ENCODE results near the gene MS4A1. TPM values are rescaled to one million over a fixed set of nuclear protein-coding genes. Genes with fewer than 3 reads are reported as not detected.
A peak's percentile ranks its signal among the peaks of the same experiment; 100 is the strongest.

Gene MS4A1
- total and polyA plus RNA-seq, 5 experiments from 2014 or later, result 0.33 to 45.1 (median 7.7) TPM

GRCh38 chr11:60468829-60469228 lies 13.2 kb downstream of the MS4A1 start:
- no peak overlapping the region for H3K4me3 Mint-ChIP-seq
- H3K27me3 Mint-ChIP-seq, result peaks cover 7 to 19% (median 11%) of the 10 kb centered on the region in 5 donors
- H3K36me3 Mint-ChIP-seq, result no peaks in the 10 kb centered on the region
- ATAC-seq (no peak), DNase-seq (no peak)
- peaks cover 0 to 19% (median 0%) of the 10 kb centered on the region in 4 donors for H3K4me1 Mint-ChIP-seq
- POLR2A ChIA-PET, result no interaction called here
- peak overlapping the region in 1 of 10 donors; percentile 12 for H3K27ac Mint-ChIP-seq
- H3K9me3 Mint-ChIP-seq, result peaks cover 0 to 3% (median 0%) of the 10 kb centered on the region in 9 donors

DNA sequence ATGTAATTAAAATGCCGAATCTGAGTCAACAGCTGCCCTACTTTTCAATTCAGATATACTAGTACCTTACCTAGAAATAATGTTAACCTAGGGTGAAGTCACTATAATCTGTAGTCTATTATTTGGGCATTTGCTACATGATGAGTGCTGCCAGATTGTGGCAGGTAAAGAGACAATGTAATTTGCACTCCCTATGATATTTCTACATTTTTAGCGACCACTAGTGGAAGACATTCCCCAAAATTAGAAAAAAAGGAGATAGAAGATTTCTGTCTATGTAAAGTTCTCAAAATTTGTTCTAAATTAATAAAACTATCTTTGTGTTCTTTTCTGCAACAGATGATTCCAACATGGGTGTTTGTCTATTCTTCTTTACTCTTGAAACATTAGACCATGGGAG lies 14.1 kb downstream of the MS4A1 start:
- Mint-ChIP-seq H3K27me3 (peaks cover 7 to 19% (median 9%) of the 10 kb centered on the region in 5 donors), H3K36me3 (no peaks in the 10 kb centered on the region), H3K27ac (no peak overlapping the region), H3K4me3 (no peak overlapping the region), H3K9me3 (peaks cover 0 to 4% (median 0%) of the 10 kb centered on the region in 9 donors), H3K4me1 (peaks cover 0 to 14% (median 0%) of the 10 kb centered on the region in 4 donors)
- POLR2A ChIA-PET, result no interaction called here
- ATAC-seq (no peak), DNase-seq (no peak)

DNA sequence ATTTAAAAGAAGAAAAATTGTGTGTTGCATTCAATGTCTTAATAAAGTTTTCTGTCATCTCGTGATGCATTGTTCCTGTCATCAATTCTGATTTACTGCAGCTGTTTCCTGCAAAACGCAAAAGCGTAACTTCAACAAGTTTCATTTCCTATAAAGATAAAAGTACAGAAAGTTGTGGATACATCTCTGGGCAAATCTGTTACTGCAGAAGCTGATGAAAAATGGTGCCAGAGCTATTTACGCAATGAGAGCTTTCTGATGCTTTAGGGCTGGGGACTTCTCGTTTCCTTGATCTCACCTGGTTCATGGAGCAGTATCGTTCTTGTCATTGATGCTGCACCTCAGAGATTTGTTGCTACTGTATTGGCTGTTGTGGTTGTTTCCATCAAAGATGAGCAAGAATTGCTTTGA lies 21.4 kb downstream of the MS4A1 start:
- Mint-ChIP-seq H3K4me3 (no peak overlapping the region), H3K27me3 (peaks cover 0 to 16% (median 6%) of the 10 kb centered on the region in 5 donors), H3K9me3 (peaks cover 0 to 9% (median 0%) of the 10 kb centered on the region in 9 donors), H3K4me1 (peaks cover 0 to 33% (median 1%) of the 10 kb centered on the region in 4 donors), H3K27ac (peak overlapping the region in 1 of 10 donors; percentile 4), H3K36me3 (no peaks in the 10 kb centered on the region)
- DNase-seq, result no peak
- POLR2A ChIA-PET, result interaction anchor here (0.7 kb wide), 1 partner anchor 21 kb away, joined by 5 read pairs; no protein-coding TSS in a partner anchor
- ATAC-seq, result peak in 1 of 2 donors; percentile 47

DNA sequence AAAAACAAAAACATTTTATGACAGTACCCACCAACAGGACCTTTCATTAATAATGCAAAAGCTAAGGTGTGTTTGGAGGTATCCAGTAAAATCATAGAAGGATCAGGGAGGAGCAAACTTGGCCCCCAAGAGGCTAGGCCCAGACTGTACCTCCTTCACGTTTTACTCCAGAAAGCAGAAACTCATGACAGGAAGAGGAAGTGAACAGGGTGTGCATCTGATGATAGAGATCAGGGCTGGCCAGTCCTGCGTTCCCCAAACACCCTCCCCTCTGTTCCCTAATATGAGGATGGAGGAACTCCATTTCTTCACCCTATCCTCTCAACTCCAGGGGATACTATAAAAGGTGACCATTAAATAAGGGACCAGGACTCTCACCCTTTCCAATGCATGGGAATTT lies 26.7 kb downstream of the MS4A1 start:
- DNase-seq (no peak), ATAC-seq (no peak)
- POLR2A ChIA-PET, result no interaction called here
- no peaks in the 10 kb centered on the region for H3K9me3 Mint-ChIP-seq
- H3K27ac Mint-ChIP-seq, result peak overlapping the region in 2 of 10 donors; percentile 10 to 30
- peaks cover 0 to 49% (median 3%) of the 10 kb centered on the region in 4 donors for H3K4me1 Mint-ChIP-seq
- no peak overlapping the region for H3K4me3 Mint-ChIP-seq
- peaks cover 0 to 8% (median 0%) of the 10 kb centered on the region in 5 donors for H3K27me3 Mint-ChIP-seq
- H3K36me3 Mint-ChIP-seq, result no peaks in the 10 kb centered on the region

DNA sequence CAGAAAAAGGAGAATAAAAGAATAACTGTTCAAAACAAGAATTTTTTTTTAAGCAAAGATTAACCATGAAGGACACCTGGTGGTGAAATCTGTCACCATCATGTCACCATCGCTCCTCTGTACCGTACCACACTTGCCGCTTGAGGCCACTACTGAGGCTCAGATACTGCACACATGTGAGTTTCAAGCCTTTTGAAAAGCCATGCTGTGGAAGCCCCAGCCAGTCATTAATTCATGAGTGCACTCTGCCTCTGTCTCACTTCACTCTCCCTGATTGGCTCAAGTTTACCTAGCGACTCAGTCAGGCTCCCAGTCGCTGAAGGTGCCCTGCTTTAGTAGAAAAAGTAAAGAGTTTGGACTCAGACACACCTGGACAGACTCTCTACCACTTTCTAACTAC lies 30.3 kb downstream of the MS4A1 start:
- DNase-seq (no peak), ATAC-seq (peak in 1 of 2 donors; percentile 42)
- POLR2A ChIA-PET, result no interaction called here
- Mint-ChIP-seq H3K36me3 (no peaks in the 10 kb centered on the region), H3K27me3 (peaks cover 0 to 2% (median 2%) of the 10 kb centered on the region in 5 donors), H3K4me1 (peaks cover 0 to 30% (median 3%) of the 10 kb centered on the region in 4 donors), H3K4me3 (no peak overlapping the region), H3K27ac (no peak overlapping the region), H3K9me3 (no peaks in the 10 kb centered on the region)

GRCh38 chr11:60492488-60493009 lies 36.9 kb downstream of the MS4A1 start, which contains the start of gene MS4A12:
Gene MS4A12, plus strand, starts transcription at chr11:60492778. Its CDS starts 4,541 bp downstream, at chr11:60497319.
- Mint-ChIP-seq H3K36me3 (no peaks in the 10 kb centered on the region), H3K27me3 (peaks cover 0 to 10% (median 6%) of the 10 kb centered on the region in 5 donors), H3K4me1 (peaks cover 0 to 1% (median 0%) of the 10 kb centered on the region in 4 donors), H3K27ac (no peak within 1 kb of the TSS), H3K4me3 (no peak within 1 kb of the TSS), H3K9me3 (no peaks in the 10 kb centered on the region)
- DNase-seq (no peak), ATAC-seq (no peak)
- POLR2A ChIA-PET, result no interaction called here

DNA sequence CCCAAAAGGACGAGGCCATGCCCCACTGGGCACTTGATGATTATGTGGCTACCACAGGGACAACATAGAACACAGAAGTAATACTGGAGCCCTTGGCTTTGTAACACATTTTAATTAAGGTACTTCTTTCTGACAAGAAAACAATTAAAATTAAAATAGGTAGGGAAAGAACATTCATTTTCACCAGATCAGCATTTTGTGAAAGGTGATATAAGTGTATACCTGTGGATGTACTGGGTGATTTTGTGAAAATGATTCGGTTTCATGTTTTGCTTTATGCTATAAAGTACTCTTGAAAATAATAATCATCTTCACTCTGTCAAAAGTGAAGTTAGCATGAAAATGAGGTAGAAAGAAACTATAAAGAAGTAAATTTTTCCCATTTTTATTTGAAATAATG lies 37.8 kb downstream of the MS4A1 start:
- H3K9me3 Mint-ChIP-seq, result no peaks in the 10 kb centered on the region
- POLR2A ChIA-PET, result no interaction called here
- H3K27ac Mint-ChIP-seq, result no peak overlapping the region
- H3K4me3 Mint-ChIP-seq, result no peak overlapping the region
- H3K27me3 Mint-ChIP-seq, result peaks cover 0 to 10% (median 8%) of the 10 kb centered on the region in 5 donors
- peaks cover 0 to 9% (median 0%) of the 10 kb centered on the region in 4 donors for H3K4me1 Mint-ChIP-seq
- H3K36me3 Mint-ChIP-seq, result no peaks in the 10 kb centered on the region
- DNase-seq (no peak), ATAC-seq (no peak)

GRCh38 chr11:60498399-60498798 lies 42.8 kb downstream of the MS4A1 start:
- Mint-ChIP-seq H3K4me1 (peaks cover 0 to 20% (median under 1%) of the 10 kb centered on the region in 4 donors), H3K36me3 (no peaks in the 10 kb centered on the region), H3K4me3 (peak overlapping the region in 1 of 10 donors; percentile 16), H3K27me3 (peaks cover 0 to 10% (median 0%) of the 10 kb centered on the region in 5 donors), H3K9me3 (no peaks in the 10 kb centered on the region), H3K27ac (peak overlapping the region in 3 of 10 donors; percentile 32 to 58 (median 46))
- no peak for DNase-seq
- no peak for ATAC-seq
- POLR2A ChIA-PET, result no interaction called here

- ATAC-seq, result peak in 1 of 2 donors; percentile 42
- POLR2A ChIA-PET, result no interaction called here
- peak overlapping the region in 2 of 10 donors; percentile 32 to 58 for H3K27ac Mint-ChIP-seq
Measured at GRCh38 chr11:60498853-60499252, 43.2 kb downstream of the MS4A1 start.

GRCh38 chr11:60500276-60500910 lies 44.7 kb downstream of the MS4A1 start:
- no peak for ATAC-seq
- Mint-ChIP-seq H3K4me1 (peaks cover 4 to 29% (median 12%) of the 10 kb centered on the region in 4 donors), H3K4me3 (no peak overlapping the region), H3K36me3 (no peaks in the 10 kb centered on the region), H3K9me3 (no peaks in the 10 kb centered on the region), H3K27me3 (peaks cover 0 to 6% (median 0%) of the 10 kb centered on the region in 5 donors), H3K27ac (no peak overlapping the region)
- POLR2A ChIA-PET, result no interaction called here
- no peak for DNase-seq

More at GRCh38 chr11:60498853-60499252, 43.2 kb downstream of the MS4A1 start:
- H3K27me3 Mint-ChIP-seq, result peaks cover 0 to 10% (median 0%) of the 10 kb centered on the region in 5 donors
- H3K9me3 Mint-ChIP-seq, result no peaks in the 10 kb centered on the region
- peaks cover 0 to 20% (median 2%) of the 10 kb centered on the region in 4 donors for H3K4me1 Mint-ChIP-seq
- no peak overlapping the region for H3K4me3 Mint-ChIP-seq
- no peaks in the 10 kb centered on the region for H3K36me3 Mint-ChIP-seq
- peak in 1 of 10 donors; percentile 19 for DNase-seq

DNA sequence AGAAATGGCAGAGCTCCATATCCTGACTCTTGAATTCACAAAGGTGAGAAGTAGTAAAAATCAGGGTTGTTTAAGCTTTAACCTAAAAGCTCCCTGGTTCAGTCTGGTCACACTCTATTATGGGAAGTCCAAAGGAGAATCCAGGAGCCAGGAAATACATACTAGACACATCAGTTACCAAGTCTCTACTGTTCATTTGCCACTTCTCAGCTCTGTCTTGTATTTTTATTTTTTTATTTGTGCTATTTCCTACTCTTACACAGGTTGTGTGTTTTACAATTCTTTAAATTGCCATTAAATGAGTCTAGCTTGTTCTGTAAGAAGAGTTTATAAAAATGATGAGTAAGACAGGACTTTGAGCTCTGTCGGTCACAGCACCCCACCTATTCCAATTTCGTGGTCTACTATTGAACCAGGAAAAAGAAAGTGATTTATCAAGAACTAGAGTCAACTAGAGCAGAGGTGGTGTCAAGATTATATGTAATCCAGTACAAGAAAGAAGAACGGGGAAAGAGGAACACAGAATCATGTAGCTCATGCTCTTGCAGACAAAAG lies 46.7 kb downstream of the MS4A1 start:
- Mint-ChIP-seq H3K27ac (no peak overlapping the region), H3K4me3 (no peak overlapping the region), H3K4me1 (peaks cover 4 to 28% (median 12%) of the 10 kb centered on the region in 4 donors), H3K36me3 (no peaks in the 10 kb centered on the region), H3K27me3 (peaks cover 0 to 10% (median 0%) of the 10 kb centered on the region in 5 donors), H3K9me3 (no peaks in the 10 kb centered on the region)
- ATAC-seq (no peak), DNase-seq (no peak)
- POLR2A ChIA-PET, result no interaction called here

DNA sequence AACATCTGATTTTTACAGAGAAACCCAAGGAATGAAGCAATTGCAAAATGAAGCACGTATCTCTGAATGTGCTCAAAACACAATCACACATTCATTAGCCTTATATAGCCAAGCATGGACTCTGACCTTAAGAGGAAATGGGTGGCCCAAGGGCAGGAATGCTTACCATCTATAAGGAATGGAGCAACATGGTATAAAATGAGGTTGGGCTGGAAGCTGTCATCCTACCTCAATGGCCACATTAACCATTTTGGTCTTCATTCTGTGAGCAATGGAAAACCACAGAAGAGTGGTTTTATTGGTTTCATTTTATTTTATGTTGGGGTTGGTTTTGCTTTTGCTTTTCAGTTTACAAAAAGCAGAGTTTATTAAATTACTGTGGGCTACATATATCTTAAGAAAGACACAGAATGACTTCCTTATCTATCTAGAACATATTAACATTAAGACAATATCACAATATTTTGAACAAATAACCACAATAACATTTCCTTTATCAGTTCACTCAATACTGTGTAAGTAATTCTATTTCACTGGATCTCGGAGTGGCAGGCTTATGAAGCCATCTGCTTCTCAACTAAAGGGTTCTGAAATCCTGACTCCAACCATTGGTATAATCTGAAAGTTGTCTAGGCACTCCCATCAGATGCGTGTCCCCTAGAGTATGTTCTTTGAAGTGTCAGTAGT lies 48.7 kb downstream of the MS4A1 start:
- POLR2A ChIA-PET, result no interaction called here
- H3K27me3 Mint-ChIP-seq, result peaks cover 0 to 14% (median 5%) of the 10 kb centered on the region in 5 donors
- peaks cover 0 to 15% (median 3%) of the 10 kb centered on the region in 9 donors for H3K9me3 Mint-ChIP-seq
- H3K4me1 Mint-ChIP-seq, result peaks cover 4 to 14% (median 10%) of the 10 kb centered on the region in 4 donors
- H3K4me3 Mint-ChIP-seq, result no peak overlapping the region
- no peak for ATAC-seq
- H3K36me3 Mint-ChIP-seq, result no peaks in the 10 kb centered on the region
- peak overlapping the region in 1 of 10 donors; percentile 29 for H3K27ac Mint-ChIP-seq
- no peak for DNase-seq
